Esophagus (tissue), 2 donors: ENCODE measurements around the gene VPREB3. TPM values are rescaled to one million over a fixed set of nuclear protein-coding genes. Genes with fewer than 3 reads are reported as not detected.
"Not testable (repeated sequence)": the region's sequence is repeated elsewhere in the genome, so short reads cannot be mapped to it uniquely, and the experiment has no call there.

Experiments used
- H3K27ac ChIP-seq, 2 donors: one replicate each; pipeline ENCODE4 v1.5.1; 2013; ENCODE audit warnings: low read depth in 2 of 2, mild to moderate bottlenecking in 2 of 2, inconsistent platforms in 1 of 2, low read length in 1 of 2, moderate library complexity in 1 of 2
- H3K27me3 ChIP-seq, 2 donors: one replicate each; pipeline ENCODE4 v1.6.1; 2013; ENCODE audit warnings: low read length in 2 of 2, control low read depth in 1 of 2, mild to moderate bottlenecking in 1 of 2; ENCODE audit not compliant: insufficient read depth in 2 of 2, control insufficient read depth in 1 of 2
- H3K36me3 ChIP-seq, 2 donors: one replicate each; pipeline ENCODE4 v1.6.1; 2013; ENCODE audit warnings: low read length in 1 of 2; ENCODE audit not compliant: control insufficient read depth in 2 of 2, insufficient read depth in 2 of 2
- H3K4me1 ChIP-seq, 2 donors: one replicate each; pipeline ENCODE4 v1.6.1; 2013; ENCODE audit warnings: low read length in 1 of 2; ENCODE audit not compliant: control insufficient read depth in 2 of 2, insufficient read depth in 2 of 2
- H3K4me3 ChIP-seq, 2 donors: one replicate each; pipeline ENCODE4 v1.5.1; 2013; ENCODE audit warnings: low read length in 2 of 2, mild to moderate bottlenecking in 2 of 2, low read depth in 1 of 2, moderate library complexity in 1 of 2
- H3K9me3 ChIP-seq, 2 donors: one replicate each; pipeline ENCODE4 v1.6.1; 2013; ENCODE audit warnings: mild to moderate bottlenecking in 2 of 2, low read depth in 1 of 2, low read length in 1 of 2, moderate library complexity in 1 of 2; ENCODE audit not compliant: control insufficient read depth in 2 of 2, insufficient read depth in 1 of 2
- whole genome bisulfite sequencing, 2 donors: extraction: QIAGEN DNeasy Blood & Tissue Kit; methylation state at CpG; one replicate each; pipeline ENCODE4 v1.1.7; 2013; 5-methylcytosine and 5-hydroxymethylcytosine counted together
- polyA plus RNA-seq, 2 donors: library from polyadenylated mRNA; stranded (reverse); fragments of 200-250 nt; gene quantifications; one replicate each; pipeline ENCODE4 v1.2.3, GENCODE V29; 2013
- donor health status: healthy with polysubstance abuse.
- donor health status: Bipolar disorder and iron deficiency.

VPREB3 gene
- polyA plus RNA-seq, 2 donors = 0.45 to 0.98 TPM

- peak overlapping the region in 1 of 2 donors; percentile 61 for H3K4me3 ChIP-seq
- H3K36me3 ChIP-seq = peaks cover 0 to under 1% of the 10 kb centered on the region in 2 donors
- peaks cover 0 to 4% of the 10 kb centered on the region in 2 donors for H3K4me1 ChIP-seq
- H3K27me3 ChIP-seq = no peaks in the 10 kb centered on the region
- no peaks in the 10 kb centered on the region for H3K9me3 ChIP-seq
- 47 to 51% methylated on average over 12 of the region's 12 CpGs for WGBS, 2 donors
- no peak overlapping the region for H3K27ac ChIP-seq
Observed at GRCh38 chr22:23749841-23750301, 4.4 kb downstream of the VPREB3 start.

GRCh38 chr22:23745791-23746190 lies 8.4 kb downstream of the VPREB3 start:
- Histone ChIP-seq H3K4me3 (no peak overlapping the region), H3K27me3 (no peaks in the 10 kb centered on the region), H3K27ac (no peak overlapping the region), H3K9me3 (no peaks in the 10 kb centered on the region), H3K36me3 (peaks cover 0 to 18% of the 10 kb centered on the region in 2 donors), H3K4me1 (peaks cover 4 to 5% of the 10 kb centered on the region in 2 donors)
- WGBS, 2 donors = 54 to 87% methylated on average over 6 of the region's 6 CpGs

GRCh38 chr22:23744485-23744884 lies 9.7 kb downstream of the VPREB3 start:
- 95 to 97% methylated on average over 14 of the region's 14 CpGs for WGBS, 2 donors
- Histone ChIP-seq H3K27ac (no peak overlapping the region), H3K4me3 (no peak overlapping the region), H3K4me1 (peaks cover 0 to 5% of the 10 kb centered on the region in 2 donors), H3K27me3 (no peaks in the 10 kb centered on the region), H3K9me3 (no peaks in the 10 kb centered on the region), H3K36me3 (peaks cover 0 to 18% of the 10 kb centered on the region in 2 donors)

GRCh38 chr22:23744001-23744400 lies 10.2 kb downstream of the VPREB3 start:
- 97 to 98% methylated on average over 13 of the region's 13 CpGs for WGBS, 2 donors
- peaks cover 0 to 5% of the 10 kb centered on the region in 2 donors for H3K4me1 ChIP-seq
- no peaks in the 10 kb centered on the region for H3K27me3 ChIP-seq
- H3K9me3 ChIP-seq = no peaks in the 10 kb centered on the region
- peaks cover 0 to 18% of the 10 kb centered on the region in 2 donors for H3K36me3 ChIP-seq
- H3K4me3 ChIP-seq = no peak overlapping the region
- no peak overlapping the region for H3K27ac ChIP-seq

GRCh38 chr22:23743303-23743705 lies 10.9 kb downstream of the VPREB3 start:
- Histone ChIP-seq H3K27ac (no peak overlapping the region), H3K36me3 (peaks cover 0 to 18% of the 10 kb centered on the region in 2 donors), H3K27me3 (no peaks in the 10 kb centered on the region), H3K9me3 (no peaks in the 10 kb centered on the region), H3K4me1 (peaks cover 0 to 5% of the 10 kb centered on the region in 2 donors), H3K4me3 (no peak overlapping the region)
- 70 to 87% methylated on average over 2 of the region's 2 CpGs for WGBS, 2 donors

- peaks cover 0 to 18% of the 10 kb centered on the region in 2 donors for H3K36me3 ChIP-seq
- no peak overlapping the region for H3K4me3 ChIP-seq
- no peaks in the 10 kb centered on the region for H3K9me3 ChIP-seq
- no peaks in the 10 kb centered on the region for H3K27me3 ChIP-seq
- 70 to 77% methylated on average over 7 of the region's 7 CpGs for WGBS, 2 donors
- no peak overlapping the region for H3K27ac ChIP-seq
- H3K4me1 ChIP-seq = peaks cover 0 to 5% of the 10 kb centered on the region in 2 donors
Observed at GRCh38 chr22:23742505-23743264, 11.5 kb downstream of the VPREB3 start.

GRCh38 chr22:23737696-23738095 lies 16.5 kb downstream of the VPREB3 start:
- Histone ChIP-seq H3K4me3 (no peak overlapping the region), H3K27me3 (no peaks in the 10 kb centered on the region), H3K9me3 (no peaks in the 10 kb centered on the region), H3K36me3 (peaks cover 0 to 3% of the 10 kb centered on the region in 2 donors), H3K27ac (no peak overlapping the region), H3K4me1 (peaks cover 0 to 4% of the 10 kb centered on the region in 2 donors)

- not testable (repeated sequence) for H3K27me3 ChIP-seq, H3K9me3 ChIP-seq, H3K4me1 ChIP-seq, H3K4me3 ChIP-seq, H3K27ac ChIP-seq, H3K36me3 ChIP-seq
- WGBS, 2 donors = 80 to 81% methylated on average over 4 of the region's 4 CpGs
Observed at GRCh38 chr22:23728108-23728507, 26.1 kb downstream of the VPREB3 start.

- Histone ChIP-seq H3K27me3 (no peaks in the 10 kb centered on the region), H3K4me3 (no peak overlapping the region), H3K27ac (no peak overlapping the region), H3K4me1 (no peaks in the 10 kb centered on the region), H3K9me3 (no peaks in the 10 kb centered on the region), H3K36me3 (no peaks in the 10 kb centered on the region)
- WGBS, 2 donors = 79 to 85% methylated on average over 2 of the region's 2 CpGs
Observed at GRCh38 chr22:23722724-23723123, 31.5 kb downstream of the VPREB3 start.

GRCh38 chr22:23722160-23722559 lies 32.1 kb downstream of the VPREB3 start:
- Histone ChIP-seq H3K36me3 (no peaks in the 10 kb centered on the region), H3K9me3 (no peaks in the 10 kb centered on the region), H3K27me3 (no peaks in the 10 kb centered on the region), H3K27ac (no peak overlapping the region), H3K4me3 (no peak overlapping the region), H3K4me1 (peaks cover 3 to 5% of the 10 kb centered on the region in 2 donors)
- WGBS, 2 donors = 65 to 79% methylated on average over 4 of the region's 4 CpGs
